ENCODE results near the gene COLEC12. TPM values are rescaled to one million over a fixed set of nuclear protein-coding genes. Genes with fewer than 3 reads are reported as not detected.

COLEC12 gene
- total RNA-seq (2014; rRNA removed; shearing (Covaris generic)) = 1.9 and 2.4 TPM in 2 replicates

GRCh38 chr18:500632-501405 lies at the start of gene COLEC12:
COLEC12 (minus strand) TSS chr18:500701; CDS start chr18:500514, 187 bp downstream.

GRCh38 chr18:267688-268552 lies 232.6 kb downstream of the COLEC12 start, which contains the start of gene THOC1:
THOC1 (minus strand) TSS chr18:268047; CDS start chr18:268019, 28 bp downstream.

Other genes with a start within 250 kb of the COLEC12 start
- gene THOC1, start 232.7 kb downstream of the COLEC12 start, total RNA-seq (2014; rRNA removed; shearing (Covaris generic)) = 35.2 and 36.3 TPM in 2 replicates
- gene CETN1, start 79.7 kb upstream of the COLEC12 start, total RNA-seq (2014; rRNA removed; shearing (Covaris generic)) = not detected in 2 replicates
- not detected in 2 replicates for gene CLUL1, start 96.3 kb upstream of the COLEC12 start, total RNA-seq (2014; rRNA removed; shearing (Covaris generic))
- gene TYMS, start 157.0 kb upstream of the COLEC12 start, total RNA-seq (2014; rRNA removed; shearing (Covaris generic)) = 37.3 and 37.4 TPM in 2 replicates
- 42.6 and 48.6 TPM in 2 replicates for gene ENOSF1, start 211.9 kb upstream of the COLEC12 start, total RNA-seq (2014; rRNA removed; shearing (Covaris generic))